Measurements from ENCODE around the gene RFXANK. TPM values are rescaled to one million over a fixed set of nuclear protein-coding genes. Genes with fewer than 3 reads are reported as not detected.

RFXANK gene
- total RNA-seq, 1 donor from 2014 or later: 31.2 TPM

DNA sequence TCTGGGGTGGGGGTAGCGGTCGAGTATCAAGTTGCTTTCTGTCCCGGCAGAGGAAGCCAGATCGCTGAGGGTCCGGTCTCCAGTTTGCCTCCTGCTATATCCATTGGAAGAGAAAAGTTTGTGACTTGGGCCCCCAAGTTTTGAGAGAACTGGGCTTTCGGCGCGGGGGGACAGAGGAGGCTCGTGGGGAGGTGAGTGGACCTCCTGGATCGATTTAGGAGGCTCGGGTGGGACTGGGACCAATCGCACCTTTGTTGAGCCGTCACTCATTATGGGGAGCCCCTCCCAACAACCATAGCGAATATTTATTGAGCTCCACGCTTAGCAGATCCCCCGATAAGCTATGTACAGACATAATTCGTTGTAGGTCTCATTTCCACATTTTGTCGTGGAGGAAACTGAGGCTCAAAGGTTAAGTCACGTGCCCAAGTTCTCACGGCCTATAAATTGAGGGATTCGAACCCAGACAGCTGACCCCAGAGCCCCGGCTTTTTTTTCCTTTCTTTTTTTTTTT, 909 bp downstream of the RFXANK start:
- H3K4me3 Mint-ChIP-seq: peak overlapping the region; percentile 95
- Histone ChIP-seq H3K36me3 (no peaks in the 10 kb centered on the region), H3K9ac (peak overlapping the region; percentile 60), H4K20me1 (ENCODE audit: low read depth) (peaks cover 10% of the 10 kb centered on the region), H3K4me3 (peak overlapping the region; percentile 83), H3K4me1 (peaks cover 8% of the 10 kb centered on the region), H2AFZ (replicated peaks) (peak overlapping the region; percentile 74), H3K9me3 (ENCODE audit: low read depth) (no peaks in the 10 kb centered on the region), H3K79me2 (ENCODE audit: low read depth) (peaks cover 35% of the 10 kb centered on the region), H3K27me3 (no peaks in the 10 kb centered on the region), H3K4me2 (peak overlapping the region; percentile 90), H3K27ac (no peak overlapping the region), H3F3A (ENCODE audit: low read depth) (peaks cover 24% of the 10 kb centered on the region)
- H3K9me3 Mint-ChIP-seq: no peaks in the 10 kb centered on the region
- peaks cover 9% of the 10 kb centered on the region for H3K4me1 Mint-ChIP-seq
- TF ChIP-seq EZH2 (IDR thresholded peaks at IDR 0.05) (no peak), EZH2phosphoT487 (IDR thresholded peaks at IDR 0.05) (no peak)
- TF ChIP-seq, protein P1, sequence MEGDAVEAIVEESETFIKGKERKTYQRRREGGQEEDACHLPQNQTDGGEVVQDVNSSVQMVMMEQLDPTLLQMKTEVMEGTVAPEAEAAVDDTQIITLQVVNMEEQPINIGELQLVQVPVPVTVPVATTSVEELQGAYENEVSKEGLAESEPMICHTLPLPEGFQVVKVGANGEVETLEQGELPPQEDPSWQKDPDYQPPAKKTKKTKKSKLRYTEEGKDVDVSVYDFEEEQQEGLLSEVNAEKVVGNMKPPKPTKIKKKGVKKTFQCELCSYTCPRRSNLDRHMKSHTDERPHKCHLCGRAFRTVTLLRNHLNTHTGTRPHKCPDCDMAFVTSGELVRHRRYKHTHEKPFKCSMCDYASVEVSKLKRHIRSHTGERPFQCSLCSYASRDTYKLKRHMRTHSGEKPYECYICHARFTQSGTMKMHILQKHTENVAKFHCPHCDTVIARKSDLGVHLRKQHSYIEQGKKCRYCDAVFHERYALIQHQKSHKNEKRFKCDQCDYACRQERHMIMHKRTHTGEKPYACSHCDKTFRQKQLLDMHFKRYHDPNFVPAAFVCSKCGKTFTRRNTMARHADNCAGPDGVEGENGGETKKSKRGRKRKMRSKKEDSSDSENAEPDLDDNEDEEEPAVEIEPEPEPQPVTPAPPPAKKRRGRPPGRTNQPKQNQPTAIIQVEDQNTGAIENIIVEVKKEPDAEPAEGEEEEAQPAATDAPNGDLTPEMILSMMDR (IDR thresholded peaks at IDR 0.05): no peak
- DNase-seq (ENCODE audit: low spot score): no peak
- peak overlapping the region; percentile 90 for H3K27ac Mint-ChIP-seq
- H3K27me3 Mint-ChIP-seq (ENCODE audit: insufficient read depth, low read depth): peaks cover 5% of the 10 kb centered on the region
- H3K36me3 Mint-ChIP-seq: peaks cover 4% of the 10 kb centered on the region

DNA sequence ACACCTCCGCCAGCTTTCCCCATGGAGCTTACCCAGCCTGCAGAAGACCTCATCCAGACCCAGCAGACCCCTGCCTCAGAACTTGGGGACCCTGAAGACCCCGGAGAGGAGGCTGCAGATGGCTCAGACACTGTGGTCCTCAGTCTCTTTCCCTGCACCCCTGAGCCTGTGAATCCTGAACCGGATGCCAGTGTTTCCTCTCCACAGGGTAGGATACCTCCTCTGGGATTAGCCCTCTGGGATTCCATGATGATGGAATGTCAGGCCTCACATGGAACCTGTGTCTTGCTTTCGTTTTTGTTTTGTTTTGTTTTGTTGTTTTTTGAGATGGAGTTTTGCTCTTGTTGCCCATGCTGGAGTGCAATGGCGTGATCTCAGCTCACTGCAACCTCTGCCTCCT, 1.9 kb downstream of the RFXANK start:
- no peak for TF ChIP-seq EZH2phosphoT487 (IDR thresholded peaks at IDR 0.05)
- TF ChIP-seq EZH2 (IDR thresholded peaks at IDR 0.05): no peak
- TF ChIP-seq, protein P1 (IDR thresholded peaks at IDR 0.05): no peak

DNA sequence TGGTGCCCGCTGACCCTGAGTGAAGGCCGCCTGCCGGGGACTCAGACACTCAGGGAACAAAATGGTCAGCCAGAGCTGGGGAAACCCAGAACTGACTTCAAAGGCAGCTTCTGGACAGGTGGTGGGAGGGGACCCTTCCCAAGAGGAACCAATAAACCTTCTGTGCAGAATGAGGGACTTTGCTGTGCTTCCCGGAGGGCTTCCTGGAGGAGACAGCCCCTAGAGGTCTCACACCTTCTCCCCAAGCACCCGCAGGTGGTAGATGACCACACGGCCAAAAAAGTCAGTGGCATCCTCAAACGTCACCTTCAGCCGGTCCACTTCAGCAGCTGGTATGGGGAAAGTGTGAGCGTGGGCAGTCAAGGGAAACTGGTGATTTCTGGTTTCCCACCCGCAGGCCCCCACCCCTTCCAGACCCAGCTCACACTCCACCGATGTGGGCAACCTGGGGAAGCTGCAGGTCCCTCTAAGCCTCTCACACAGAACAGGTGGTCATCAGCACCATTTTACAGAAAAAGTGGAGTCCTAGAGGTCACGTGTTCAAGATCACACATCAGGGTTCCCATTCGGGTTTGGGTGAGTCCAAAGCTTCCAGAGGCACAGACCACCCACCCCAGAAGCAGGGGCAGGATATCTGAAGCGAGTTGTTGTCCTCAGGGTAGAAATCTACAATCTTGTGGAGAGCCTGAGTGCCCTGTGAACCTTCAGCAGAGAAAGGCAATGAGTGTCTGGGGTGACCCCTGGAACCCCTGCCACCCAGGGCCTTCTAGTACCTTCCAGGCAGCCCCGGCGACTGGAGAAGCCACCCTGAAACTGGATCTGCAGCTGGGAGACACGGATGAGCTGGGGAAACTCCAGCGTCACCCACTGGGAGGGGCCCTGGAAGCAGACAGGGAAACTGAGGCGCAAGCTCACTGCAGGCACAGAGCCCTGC, 9.9 kb downstream of the RFXANK start:
- H3K27ac ChIP-seq: no peak overlapping the region
- H3K4me3 Mint-ChIP-seq: peak overlapping the region; percentile 90

More for the DNA sequence above, 1.9 kb downstream of the RFXANK start:
- H3K36me3 Mint-ChIP-seq: peaks cover 11% of the 10 kb centered on the region
- Histone ChIP-seq H3K9me3 (ENCODE audit: low read depth) (no peaks in the 10 kb centered on the region), H3K27me3 (no peaks in the 10 kb centered on the region), H3K36me3 (no peaks in the 10 kb centered on the region), H3K9ac (no peak overlapping the region), H3K79me2 (ENCODE audit: low read depth) (peaks cover 35% of the 10 kb centered on the region), H4K20me1 (ENCODE audit: low read depth) (peaks cover 10% of the 10 kb centered on the region), H3K4me3 (no peak overlapping the region), H3K4me1 (peaks cover 8% of the 10 kb centered on the region), H3K4me2 (no peak overlapping the region), H3K27ac (no peak overlapping the region), H3F3A (ENCODE audit: low read depth) (peaks cover 24% of the 10 kb centered on the region), H2AFZ (replicated peaks) (no peak overlapping the region)
- H3K9me3 Mint-ChIP-seq: no peaks in the 10 kb centered on the region
- peaks cover 2% of the 10 kb centered on the region for H3K27me3 Mint-ChIP-seq (ENCODE audit: insufficient read depth, low read depth)
- peak overlapping the region; percentile 95 for H3K4me3 Mint-ChIP-seq
- H3K4me1 Mint-ChIP-seq: peaks cover 9% of the 10 kb centered on the region
- peak overlapping the region; percentile 57 for H3K27ac Mint-ChIP-seq
- no peak for DNase-seq (ENCODE audit: low spot score)

More for the DNA sequence above, 9.9 kb downstream of the RFXANK start:
- H3K27me3 Mint-ChIP-seq (ENCODE audit: insufficient read depth, low read depth): peaks cover 12% of the 10 kb centered on the region
- peaks cover 33% of the 10 kb centered on the region for H3K27me3 ChIP-seq
- H3K36me3 ChIP-seq: no peaks in the 10 kb centered on the region
- H3K4me1 ChIP-seq: peaks cover 4% of the 10 kb centered on the region
- no peak overlapping the region for H3K9ac ChIP-seq
- H3K36me3 Mint-ChIP-seq: peaks cover 12% of the 10 kb centered on the region
- peak overlapping the region; percentile 83 for H3K4me2 ChIP-seq
- peaks cover 26% of the 10 kb centered on the region for H3F3A ChIP-seq (ENCODE audit: low read depth)
- no peaks in the 10 kb centered on the region for H3K9me3 ChIP-seq (ENCODE audit: low read depth)
- TF ChIP-seq EZH2 (IDR thresholded peaks at IDR 0.05) (no peak), EZH2phosphoT487 (IDR thresholded peaks at IDR 0.05) (no peak)
- TF ChIP-seq, protein P1 (IDR thresholded peaks at IDR 0.05): no peak
- peak overlapping the region; percentile 60 for H3K4me3 ChIP-seq
- H3K27ac Mint-ChIP-seq: no peak overlapping the region
- DNase-seq (ENCODE audit: low spot score): no peak
- H2AFZ ChIP-seq (replicated peaks): no peak overlapping the region
- peaks cover 4% of the 10 kb centered on the region for H4K20me1 ChIP-seq (ENCODE audit: low read depth)
- peaks cover 14% of the 10 kb centered on the region for H3K4me1 Mint-ChIP-seq
- H3K79me2 ChIP-seq (ENCODE audit: low read depth): no peaks in the 10 kb centered on the region
- H3K9me3 Mint-ChIP-seq: no peaks in the 10 kb centered on the region

Data from neural progenitor cell (in vitro differentiated cells).